Testis (tissue), 3 donors: Measurements from ENCODE around the gene PSG7. TPM values are rescaled to one million over a fixed set of nuclear protein-coding genes. Genes with fewer than 3 reads are reported as not detected.
"Not testable (repeated sequence)": the region's sequence is repeated elsewhere in the genome, so short reads cannot be mapped to it uniquely, and the experiment has no call there.

Experiments used
- DNase-seq: peaks from one replicate; pipeline ENCODE4 v3.0.0-alpha.2; 2019
- H3K27ac ChIP-seq, 2 donors: fragments of 200-600 bp; sonication (generic); one replicate each; pipeline ENCODE4 v1.5.1; 2019
- H3K27me3 ChIP-seq: fragments of 200-600 bp; sonication (generic); one replicate; pipeline ENCODE4 v1.5.1; 2019
- H3K36me3 ChIP-seq: fragments of 200-600 bp; sonication (generic); one replicate; pipeline ENCODE4 v1.5.1; 2017; ENCODE audit warnings: low read depth; ENCODE audit errors: missing control alignments
- H3K4me1 ChIP-seq: fragments of 200-600 bp; sonication (generic); one replicate; pipeline ENCODE4 v1.5.1; 2019
- H3K4me3 ChIP-seq, 2 donors: fragments of 200-600 bp; sonication (generic); one replicate each; pipeline ENCODE4 v1.5.1; 2017 to 2019
- H3K9me3 ChIP-seq: fragments of 200-600 bp; sonication (generic); one replicate; pipeline ENCODE4 v1.5.1; 2017
- CTCF ChIP-seq, 3 experiments: fragments of 450-650 bp in 2 of 3; fragments of 200-600 bp in 1 of 3; sonication (generic) in 1 of 3; IDR thresholded peaks; one replicate each; pipeline ENCODE4 v1.5.1; 2016 to 2019; ENCODE audit warnings: antibody characterized with exemption in 3 of 3, mild to moderate bottlenecking in 2 of 3, moderate library complexity in 1 of 3
- POLR2A ChIP-seq: fragments of 450-650 bp; IDR thresholded peaks from one replicate; pipeline ENCODE4 v1.6.1; 2017; ENCODE audit warnings: antibody characterized with exemption, mild to moderate bottlenecking, moderate library complexity
- WGBS, 2 donors: methylation state at CpG; one replicate each; pipeline ENCODE4 v1.1.5; 2018; 5-methylcytosine and 5-hydroxymethylcytosine counted together
- intact Hi-C: fragments of 100-400 bp; cut with DNase I; formaldehyde crosslinking; loops from one replicate; pipeline ENCODE4 v1.15.1; 2023; ENCODE audit warnings: low total_unique reads
- polyA plus RNA-seq: library from polyadenylated mRNA; stranded (reverse); fragments of 350-450 nt; fragmentation: Illumina TruSeq; extraction: RNeasy Lipid Tissue Mini Kit (QIAGEN cat#74804); gene quantifications from one replicate; pipeline ENCODE4 v1.2.3, GENCODE V29; 2014; ENCODE audit warnings: low read depth, low replicate concordance; ENCODE audit not compliant: insufficient read depth
- total RNA-seq, 2 donors: library from RNA; depleted of rRNA; stranded (reverse); fragments of >200 nt; gene quantifications; one replicate each; pipeline ENCODE4 v1.2.3, GENCODE V29; 2016

PSG7 gene
- total and polyA plus RNA-seq, 3 donors from 2014 or later = not detected

GRCh38 chr19:42942187-42942789 lies 5.3 kb upstream of the PSG7 start:
- Histone ChIP-seq H3K4me3 (no peak overlapping the region), H3K4me1 (no peaks in the 10 kb centered on the region), H3K27me3 (no peaks in the 10 kb centered on the region), H3K9me3 (no peaks in the 10 kb centered on the region), H3K27ac (no peak overlapping the region), H3K36me3 (no peaks in the 10 kb centered on the region)
- 46 to 51% methylated on average over 13 of the region's 13 CpGs for whole genome bisulfite sequencing, 2 donors
- DNase-seq = peak; percentile 36
- TF ChIP-seq POLR2A (no peak), CTCF (IDR thresholded peaks at IDR 0.05) (peak in 1 of 3 experiments; percentile 22)
- intact Hi-C loops = no loop called here

- H3K4me3 ChIP-seq, H3K27ac ChIP-seq, DNase-seq, H3K27me3 ChIP-seq, H3K4me1 ChIP-seq, H3K36me3 ChIP-seq, H3K9me3 ChIP-seq, intact Hi-C loops: not testable (repeated sequence)
These were observed 2.3 kb downstream of the PSG7 start for GRCh38 chr19:42934726-42935125.

GRCh38 chr19:42934183-42934582 lies 2.8 kb downstream of the PSG7 start:
- intact Hi-C loops, H3K27ac ChIP-seq: not testable (repeated sequence)

GRCh38 chr19:42933412-42933811 lies 3.6 kb downstream of the PSG7 start:
- H3K4me3 ChIP-seq, H3K27ac ChIP-seq, H3K9me3 ChIP-seq, intact Hi-C loops, DNase-seq, H3K4me1 ChIP-seq, H3K36me3 ChIP-seq, H3K27me3 ChIP-seq: not testable (repeated sequence)
- WGBS, 2 donors = 65 to 84% methylated on average over 3 of the region's 3 CpGs

More at GRCh38 chr19:42934183-42934582, 2.8 kb downstream of the PSG7 start:
- H3K9me3 ChIP-seq, DNase-seq, H3K4me3 ChIP-seq, H3K4me1 ChIP-seq, H3K27me3 ChIP-seq, H3K36me3 ChIP-seq: not testable (repeated sequence)

- H3K4me1 ChIP-seq, H3K27ac ChIP-seq, H3K27me3 ChIP-seq, H3K9me3 ChIP-seq, intact Hi-C loops, H3K36me3 ChIP-seq, H3K4me3 ChIP-seq, DNase-seq: not testable (repeated sequence)
- 48 to 53% methylated on average over 5 of the region's 5 CpGs for WGBS, 2 donors
These were observed 4.4 kb downstream of the PSG7 start for GRCh38 chr19:42932485-42933101.

GRCh38 chr19:42930214-42930613 lies 6.8 kb downstream of the PSG7 start:
- H3K4me3 ChIP-seq, H3K4me1 ChIP-seq, H3K27me3 ChIP-seq, H3K36me3 ChIP-seq, intact Hi-C loops, H3K9me3 ChIP-seq, H3K27ac ChIP-seq: not testable (repeated sequence)
- peak in 2 of 3 experiments; percentile 2 to 40 for TF ChIP-seq CTCF (IDR thresholded peaks at IDR 0.05)
- 19 to 33% methylated on average over 1 of the region's 1 CpG for WGBS, 2 donors
- DNase-seq = peak; percentile 82

GRCh38 chr19:42928896-42929295 lies 8.1 kb downstream of the PSG7 start:
- DNase-seq = no peak
- no peaks in the 10 kb centered on the region for H3K4me1 ChIP-seq
- TF ChIP-seq CTCF (IDR thresholded peaks at IDR 0.05) = no peak
- no peak for TF ChIP-seq POLR2A
- no peak overlapping the region for H3K4me3 ChIP-seq
- no peaks in the 10 kb centered on the region for H3K27me3 ChIP-seq
- intact Hi-C loops = no loop called here
- H3K27ac ChIP-seq = no peak overlapping the region
- 80 to 88% methylated on average over 3 of the region's 3 CpGs for WGBS, 2 donors
- H3K36me3 ChIP-seq = no peaks in the 10 kb centered on the region
- no peaks in the 10 kb centered on the region for H3K9me3 ChIP-seq
